Activated naive CD4-positive, alpha-beta T cell treated with anti-CD3 and anti-CD28 coated beads for 36 hours (primary cell): ENCODE results near the gene GPC5. TPM values are rescaled to one million over a fixed set of nuclear protein-coding genes. Genes with fewer than 3 reads are reported as not detected.

Experiments
- CTCF ChIA-PET: fragments of 350-600 bp; sonication (Branson Sonifier 250); formaldehyde crosslinking; loops from one replicate; lab custom pipeline; 2021; ENCODE audit warnings: antibody characterized with exemption; lab: Charles Lee
- DNase-seq: peaks from one replicate; pipeline ENCODE4 v3.0.0-alpha.2; 2020
- H3K27ac Mint-ChIP-seq: one replicate; pipeline ENCODE4 v1.8.0; 2021; ENCODE audit warnings: mild to moderate bottlenecking, mixed read lengths
- H3K27me3 Mint-ChIP-seq: one replicate; pipeline ENCODE4 v1.8.0; 2021; ENCODE audit warnings: low read depth, mixed read lengths
- H3K36me3 Mint-ChIP-seq: one replicate; pipeline ENCODE4 v1.8.0; 2021; ENCODE audit warnings: low read depth, mixed read lengths
- H3K4me1 Mint-ChIP-seq: one replicate; pipeline ENCODE4 v1.8.0; 2021; ENCODE audit warnings: low read depth, mixed read lengths
- H3K4me3 Mint-ChIP-seq: one replicate; pipeline ENCODE4 v1.8.0; 2021; ENCODE audit warnings: mild to moderate bottlenecking, moderate library complexity, mixed read lengths
- H3K9me3 Mint-ChIP-seq: one replicate; pipeline ENCODE4 v1.8.0; 2021; ENCODE audit warnings: mixed read lengths
- intact Hi-C: fragments of 100-400 bp; cut with micrococcal nuclease; formaldehyde crosslinking; loops from one replicate; pipeline ENCODE4 v1.15.1; 2023
- total RNA-seq, 2 experiments: library from RNA; stranded (reverse); gene quantifications; one replicate each; pipeline ENCODE4 v1.2.3, GENCODE V29; 2021

The GPC5 gene
- total RNA-seq, 2 experiments from 2014 or later: 0.38 to 0.40 TPM

GRCh38 chr13:91721413-91721812 lies 323.0 kb downstream of the GPC5 start:
- Mint-ChIP-seq H3K27ac (no peak overlapping the region), H3K4me3 (no peak overlapping the region), H3K27me3 (peaks cover 2% of the 10 kb centered on the region), H3K4me1 (no peaks in the 10 kb centered on the region), H3K36me3 (no peaks in the 10 kb centered on the region), H3K9me3 (no peaks in the 10 kb centered on the region)
- CTCF ChIA-PET: interaction anchor here (0.7 to 3.8 kb wide), 11 partner anchors 13 to 408 kb away, joined by 3 to 18 read pairs (median 3); no protein-coding TSS in a partner anchor
- intact Hi-C loops: no loop called here
- DNase-seq: no peak

GRCh38 chr13:91722267-91722884 lies 324.0 kb downstream of the GPC5 start:
- Mint-ChIP-seq H3K36me3 (no peaks in the 10 kb centered on the region), H3K9me3 (no peaks in the 10 kb centered on the region), H3K4me1 (no peaks in the 10 kb centered on the region), H3K4me3 (no peak overlapping the region), H3K27ac (no peak overlapping the region), H3K27me3 (peaks cover 2% of the 10 kb centered on the region)
- intact Hi-C loops: loop anchor here (1.0 kb wide), 5 partner anchors 341 to 588 kb away; no protein-coding TSS in a partner anchor
- no peak for DNase-seq
- CTCF ChIA-PET: interaction anchor here (0.6 to 3.8 kb wide), 12 partner anchors 14 to 409 kb away, joined by 3 to 18 read pairs (median 3); no protein-coding TSS in a partner anchor

- Mint-ChIP-seq H3K27me3 (peaks cover 2% of the 10 kb centered on the region), H3K27ac (no peak overlapping the region), H3K4me1 (no peaks in the 10 kb centered on the region), H3K4me3 (no peak overlapping the region), H3K36me3 (no peaks in the 10 kb centered on the region), H3K9me3 (no peaks in the 10 kb centered on the region)
- intact Hi-C loops: no loop called here
- DNase-seq: no peak
- CTCF ChIA-PET: interaction anchor here (1.3 kb wide), 1 partner anchor 22 kb away, joined by 3 read pairs; no protein-coding TSS in a partner anchor
Observed at GRCh38 chr13:91724591-91724990, 326.2 kb downstream of the GPC5 start.

GRCh38 chr13:91725646-91726045 lies 327.2 kb downstream of the GPC5 start:
- DNase-seq: no peak
- Mint-ChIP-seq H3K4me3 (no peak overlapping the region), H3K27ac (no peak overlapping the region), H3K4me1 (no peaks in the 10 kb centered on the region), H3K36me3 (no peaks in the 10 kb centered on the region), H3K27me3 (no peaks in the 10 kb centered on the region), H3K9me3 (no peaks in the 10 kb centered on the region)
- CTCF ChIA-PET: no interaction called here
- intact Hi-C loops: no loop called here

GRCh38 chr13:91726671-91727070 lies 328.2 kb downstream of the GPC5 start:
- intact Hi-C loops: no loop called here
- H3K27ac Mint-ChIP-seq: no peak overlapping the region
- CTCF ChIA-PET: interaction anchor here (0.7 kb wide), 1 partner anchor 143 kb away, joined by 3 read pairs; no protein-coding TSS in a partner anchor

GRCh38 chr13:91729859-91730258 lies 331.4 kb downstream of the GPC5 start:
- CTCF ChIA-PET: interaction anchor here (0.6 kb wide), 1 partner anchor 212 kb away, joined by 3 read pairs; no protein-coding TSS in a partner anchor
- no peaks in the 10 kb centered on the region for H3K36me3 Mint-ChIP-seq
- no peaks in the 10 kb centered on the region for H3K9me3 Mint-ChIP-seq
- H3K27ac Mint-ChIP-seq: no peak overlapping the region
- H3K4me3 Mint-ChIP-seq: no peak overlapping the region
- no peaks in the 10 kb centered on the region for H3K27me3 Mint-ChIP-seq
- intact Hi-C loops: no loop called here
- no peak for DNase-seq
- H3K4me1 Mint-ChIP-seq: no peaks in the 10 kb centered on the region

More at GRCh38 chr13:91726671-91727070, 328.2 kb downstream of the GPC5 start:
- no peaks in the 10 kb centered on the region for H3K27me3 Mint-ChIP-seq
- no peak for DNase-seq
- H3K4me3 Mint-ChIP-seq: no peak overlapping the region
- H3K4me1 Mint-ChIP-seq: no peaks in the 10 kb centered on the region
- H3K36me3 Mint-ChIP-seq: no peaks in the 10 kb centered on the region
- no peaks in the 10 kb centered on the region for H3K9me3 Mint-ChIP-seq

- no peaks in the 10 kb centered on the region for H3K4me1 Mint-ChIP-seq
- H3K9me3 Mint-ChIP-seq: no peaks in the 10 kb centered on the region
- DNase-seq: no peak
- CTCF ChIA-PET: no interaction called here
- no peak overlapping the region for H3K27ac Mint-ChIP-seq
- intact Hi-C loops: no loop called here
- H3K4me3 Mint-ChIP-seq: no peak overlapping the region
- peaks cover 5% of the 10 kb centered on the region for H3K27me3 Mint-ChIP-seq
- H3K36me3 Mint-ChIP-seq: no peaks in the 10 kb centered on the region
Observed at GRCh38 chr13:91739751-91740150, 341.3 kb downstream of the GPC5 start.

- Mint-ChIP-seq H3K36me3 (no peaks in the 10 kb centered on the region), H3K4me1 (no peaks in the 10 kb centered on the region), H3K27me3 (peaks cover 5% of the 10 kb centered on the region), H3K27ac (no peak overlapping the region), H3K9me3 (no peaks in the 10 kb centered on the region), H3K4me3 (no peak overlapping the region)
- DNase-seq: no peak
- intact Hi-C loops: no loop called here
- CTCF ChIA-PET: no interaction called here
Observed at GRCh38 chr13:91740756-91741155, 342.3 kb downstream of the GPC5 start.

GRCh38 chr13:91741925-91742324 lies 343.5 kb downstream of the GPC5 start:
- CTCF ChIA-PET: no interaction called here
- H3K27ac Mint-ChIP-seq: no peak overlapping the region

GRCh38 chr13:91744284-91744683 lies 345.9 kb downstream of the GPC5 start:
- CTCF ChIA-PET: no interaction called here
- DNase-seq: no peak
- intact Hi-C loops: no loop called here
- H3K27ac Mint-ChIP-seq: no peak overlapping the region
- H3K4me3 Mint-ChIP-seq: no peak overlapping the region
- H3K36me3 Mint-ChIP-seq: no peaks in the 10 kb centered on the region
- H3K9me3 Mint-ChIP-seq: no peaks in the 10 kb centered on the region
- H3K27me3 Mint-ChIP-seq: peaks cover 3% of the 10 kb centered on the region
- no peaks in the 10 kb centered on the region for H3K4me1 Mint-ChIP-seq

More at GRCh38 chr13:91741925-91742324, 343.5 kb downstream of the GPC5 start:
- intact Hi-C loops: no loop called here
- Mint-ChIP-seq H3K36me3 (no peaks in the 10 kb centered on the region), H3K27me3 (peaks cover 3% of the 10 kb centered on the region), H3K9me3 (no peaks in the 10 kb centered on the region), H3K4me1 (no peaks in the 10 kb centered on the region), H3K4me3 (no peak overlapping the region)
- no peak for DNase-seq

- Mint-ChIP-seq H3K27ac (no peak overlapping the region), H3K4me1 (no peaks in the 10 kb centered on the region), H3K9me3 (no peaks in the 10 kb centered on the region), H3K27me3 (peaks cover 3% of the 10 kb centered on the region), H3K4me3 (no peak overlapping the region), H3K36me3 (no peaks in the 10 kb centered on the region)
- DNase-seq: no peak
- intact Hi-C loops: no loop called here
- CTCF ChIA-PET: interaction anchor here (0.6 kb wide), 1 partner anchor 87 kb away, joined by 3 read pairs; no protein-coding TSS in a partner anchor
Observed at GRCh38 chr13:91745967-91746366, 347.5 kb downstream of the GPC5 start.

GRCh38 chr13:91747186-91747585 lies 348.8 kb downstream of the GPC5 start:
- no peak overlapping the region for H3K4me3 Mint-ChIP-seq
- no peaks in the 10 kb centered on the region for H3K36me3 Mint-ChIP-seq
- DNase-seq: no peak
- intact Hi-C loops: no loop called here
- no peak overlapping the region for H3K27ac Mint-ChIP-seq
- no peaks in the 10 kb centered on the region for H3K9me3 Mint-ChIP-seq
- H3K27me3 Mint-ChIP-seq: no peaks in the 10 kb centered on the region
- CTCF ChIA-PET: interaction anchor here (0.5 to 0.6 kb wide), 2 partner anchors 23 to 438 kb away, joined by 3 to 4 read pairs; no protein-coding TSS in a partner anchor
- H3K4me1 Mint-ChIP-seq: no peaks in the 10 kb centered on the region
